ENCODE measurements around the gene BCL6.

DNA sequence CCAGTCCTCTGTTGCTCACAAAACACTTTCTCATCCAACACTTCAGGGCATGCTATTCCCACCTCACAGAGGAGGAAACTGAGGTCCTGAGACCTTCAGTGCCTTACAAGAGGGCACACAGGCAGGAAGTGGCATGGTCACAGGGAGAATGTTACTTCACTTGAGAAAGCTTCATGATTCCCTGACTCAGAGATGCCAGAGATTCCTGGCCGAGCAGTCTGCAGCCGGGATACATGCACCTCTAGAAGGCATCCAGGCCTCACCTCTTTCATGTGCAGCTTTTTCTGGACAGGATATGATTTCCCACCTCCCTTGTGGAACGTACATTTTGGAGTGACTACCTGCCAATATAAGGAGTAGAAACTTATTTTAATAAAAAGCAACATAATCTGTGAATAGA lies 72.3 kb downstream of the BCL6 start:
- TF ChIP-seq, protein P1, sequence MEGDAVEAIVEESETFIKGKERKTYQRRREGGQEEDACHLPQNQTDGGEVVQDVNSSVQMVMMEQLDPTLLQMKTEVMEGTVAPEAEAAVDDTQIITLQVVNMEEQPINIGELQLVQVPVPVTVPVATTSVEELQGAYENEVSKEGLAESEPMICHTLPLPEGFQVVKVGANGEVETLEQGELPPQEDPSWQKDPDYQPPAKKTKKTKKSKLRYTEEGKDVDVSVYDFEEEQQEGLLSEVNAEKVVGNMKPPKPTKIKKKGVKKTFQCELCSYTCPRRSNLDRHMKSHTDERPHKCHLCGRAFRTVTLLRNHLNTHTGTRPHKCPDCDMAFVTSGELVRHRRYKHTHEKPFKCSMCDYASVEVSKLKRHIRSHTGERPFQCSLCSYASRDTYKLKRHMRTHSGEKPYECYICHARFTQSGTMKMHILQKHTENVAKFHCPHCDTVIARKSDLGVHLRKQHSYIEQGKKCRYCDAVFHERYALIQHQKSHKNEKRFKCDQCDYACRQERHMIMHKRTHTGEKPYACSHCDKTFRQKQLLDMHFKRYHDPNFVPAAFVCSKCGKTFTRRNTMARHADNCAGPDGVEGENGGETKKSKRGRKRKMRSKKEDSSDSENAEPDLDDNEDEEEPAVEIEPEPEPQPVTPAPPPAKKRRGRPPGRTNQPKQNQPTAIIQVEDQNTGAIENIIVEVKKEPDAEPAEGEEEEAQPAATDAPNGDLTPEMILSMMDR (conservative IDR thresholded peaks at IDR 0.05 in 1 of 2, IDR thresholded peaks at IDR 0.05 in 1 of 2; ENCODE audit: extremely low read depth in 1 of 2, insufficient read depth in 1 of 2, low read depth in 1 of 2, low read length in 2 of 2), result no peak
- TF ChIP-seq EZH2 (IDR thresholded peaks at IDR 0.05; ENCODE audit: borderline replicate concordance, low read length), result no peak
